Skin epidermis (tissue), 12 donors: ENCODE results near the gene ANKRD44.
"Not testable (repeated sequence)": the region's sequence is repeated elsewhere in the genome, so short reads cannot be mapped to it uniquely, and the experiment has no call there.

Experiments
- H3K27ac ChIP-seq, 21 experiments: fragments of 200-600 bp; sonication (generic) in 11 of 21; one replicate each; pipeline ENCODE4 v1.5.0; 2020; ENCODE audit warnings: mild to moderate bottlenecking in 3 of 21, inconsistent platforms in 2 of 21, moderate library complexity in 2 of 21
- H3K4me3 ChIP-seq, 7 experiments: fragments of 200-600 bp; sonication (generic) in 2 of 7; one replicate each; pipeline ENCODE4 v1.5.0; 2020; ENCODE audit warnings: inconsistent platforms in 2 of 7, mild to moderate bottlenecking in 2 of 7, moderate library complexity in 1 of 7

The ANKRD44 gene

GRCh38 chr2:197078535-197078934 lies 232.0 kb downstream of the ANKRD44 start:
- Histone ChIP-seq H3K4me3 (no peak overlapping the region), H3K27ac (no peak overlapping the region)

GRCh38 chr2:197077336-197077735 lies 233.2 kb downstream of the ANKRD44 start:
- Histone ChIP-seq H3K4me3 (no peak overlapping the region), H3K27ac (no peak overlapping the region)

DNA sequence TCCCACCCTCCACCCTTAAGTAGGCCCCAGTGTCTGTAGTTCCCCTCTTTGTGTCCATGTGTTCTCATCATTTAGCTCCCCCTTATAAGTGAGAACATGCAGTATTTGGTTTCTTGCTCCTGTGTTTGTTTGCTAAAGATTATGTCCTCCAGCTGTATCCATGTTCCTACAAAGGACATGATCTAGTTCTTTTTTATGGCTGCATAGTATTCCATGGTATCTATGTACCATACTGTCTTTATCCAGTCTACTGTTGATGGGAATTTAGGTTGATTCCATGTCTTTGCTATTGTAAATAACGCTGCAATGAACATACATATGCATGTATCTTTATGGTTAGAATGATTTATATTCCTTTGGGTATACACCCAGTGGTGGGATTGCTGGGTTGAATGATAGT lies 233.9 kb downstream of the ANKRD44 start:
- Histone ChIP-seq H3K4me3 (no peak overlapping the region), H3K27ac (no peak overlapping the region)

DNA sequence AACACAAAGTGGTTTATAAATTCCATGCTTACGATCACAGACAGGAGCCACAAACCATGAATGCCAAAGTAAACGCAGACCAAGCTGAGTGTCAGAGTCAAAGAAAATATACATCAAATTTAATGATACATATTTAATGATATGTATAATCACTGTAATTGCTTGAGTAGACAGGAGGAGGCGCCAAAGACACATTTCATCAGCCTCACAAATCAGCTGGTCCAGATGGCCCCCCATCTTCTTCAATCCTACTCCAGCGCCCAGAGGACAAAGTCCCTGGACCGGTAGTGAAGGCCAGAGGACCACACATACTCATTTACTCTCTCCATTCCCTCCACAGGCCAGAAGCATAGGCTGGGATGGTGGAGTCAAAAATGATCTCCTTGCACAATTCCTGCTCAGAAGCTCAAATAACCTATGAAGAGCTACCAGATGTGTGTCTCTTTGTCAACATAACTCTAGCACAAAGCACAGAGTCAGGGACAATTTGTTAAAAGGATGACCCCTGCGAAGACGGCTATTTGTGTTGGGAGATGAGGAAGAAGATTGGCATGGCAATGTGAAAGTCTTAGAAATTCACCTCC lies 234.7 kb downstream of the ANKRD44 start:
- H3K27ac ChIP-seq: no peak overlapping the region

GRCh38 chr2:197075281-197075680 lies 235.3 kb downstream of the ANKRD44 start:
- H3K4me3 ChIP-seq: no peak overlapping the region
- peak overlapping the region in 1 of 21 experiments; percentile 12 for H3K27ac ChIP-seq

More for the DNA sequence above, 234.7 kb downstream of the ANKRD44 start:
- no peak overlapping the region for H3K4me3 ChIP-seq

DNA sequence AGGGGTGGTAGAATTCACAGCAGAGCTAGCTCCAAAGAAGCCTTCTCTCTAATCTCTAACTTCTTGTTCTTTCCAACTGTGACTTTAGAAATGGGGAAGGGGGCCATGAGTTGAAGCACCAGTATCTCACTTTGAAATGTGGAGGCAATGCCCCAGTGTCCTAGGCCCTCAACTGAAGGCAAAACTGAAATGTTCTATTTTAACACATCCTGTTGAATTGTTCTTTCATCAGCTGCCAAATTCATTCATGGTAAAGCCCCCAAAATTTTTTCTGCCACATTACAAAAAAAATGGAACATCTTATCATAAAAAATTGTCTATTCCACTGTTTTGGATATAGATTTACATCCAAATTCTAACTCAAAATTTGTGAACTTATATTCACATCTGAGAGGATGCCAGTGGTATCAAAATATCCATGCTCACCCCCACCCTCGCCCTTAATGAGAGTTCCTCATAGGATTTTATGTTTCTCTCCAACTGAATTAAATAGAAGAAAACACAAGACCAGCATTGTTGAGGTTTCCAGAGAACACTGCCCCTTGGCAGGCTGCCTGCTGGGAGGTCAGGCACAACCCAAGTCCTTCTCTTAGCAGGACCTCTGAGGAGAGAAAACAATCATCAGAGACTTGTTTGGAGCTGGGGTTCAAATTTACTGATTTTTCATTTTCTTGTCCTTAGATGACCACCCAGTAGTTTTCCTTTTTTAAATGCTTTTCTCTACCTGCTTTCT lies 236.7 kb downstream of the ANKRD44 start:
- Histone ChIP-seq H3K27ac (peak overlapping the region in 1 of 21 experiments; percentile 29), H3K4me3 (no peak overlapping the region)

DNA sequence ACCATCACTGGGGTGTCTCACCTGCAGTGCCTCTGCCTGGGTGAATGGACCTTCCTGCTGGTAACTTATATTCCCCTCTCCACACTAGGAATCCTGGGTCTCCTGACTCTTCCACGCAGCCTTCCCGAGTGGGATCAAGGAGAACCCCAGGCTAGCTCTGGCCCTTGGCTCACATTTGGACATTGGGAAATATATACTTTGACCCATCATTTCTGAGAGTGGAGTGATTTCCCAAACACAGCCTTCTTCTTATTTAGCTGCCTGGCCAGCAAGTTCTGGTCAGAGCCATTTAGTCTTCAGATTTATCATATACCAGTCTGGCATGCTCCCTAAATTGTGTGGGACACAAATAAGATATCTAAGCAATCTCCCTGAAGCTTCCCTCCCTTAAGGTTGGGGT lies 237.3 kb downstream of the ANKRD44 start:
- Histone ChIP-seq H3K4me3 (no peak overlapping the region), H3K27ac (peak overlapping the region in 2 of 21 experiments; percentile 28 to 29)

GRCh38 chr2:197072533-197072932 lies 238.0 kb downstream of the ANKRD44 start:
- Histone ChIP-seq H3K27ac (no peak overlapping the region), H3K4me3 (no peak overlapping the region)

DNA sequence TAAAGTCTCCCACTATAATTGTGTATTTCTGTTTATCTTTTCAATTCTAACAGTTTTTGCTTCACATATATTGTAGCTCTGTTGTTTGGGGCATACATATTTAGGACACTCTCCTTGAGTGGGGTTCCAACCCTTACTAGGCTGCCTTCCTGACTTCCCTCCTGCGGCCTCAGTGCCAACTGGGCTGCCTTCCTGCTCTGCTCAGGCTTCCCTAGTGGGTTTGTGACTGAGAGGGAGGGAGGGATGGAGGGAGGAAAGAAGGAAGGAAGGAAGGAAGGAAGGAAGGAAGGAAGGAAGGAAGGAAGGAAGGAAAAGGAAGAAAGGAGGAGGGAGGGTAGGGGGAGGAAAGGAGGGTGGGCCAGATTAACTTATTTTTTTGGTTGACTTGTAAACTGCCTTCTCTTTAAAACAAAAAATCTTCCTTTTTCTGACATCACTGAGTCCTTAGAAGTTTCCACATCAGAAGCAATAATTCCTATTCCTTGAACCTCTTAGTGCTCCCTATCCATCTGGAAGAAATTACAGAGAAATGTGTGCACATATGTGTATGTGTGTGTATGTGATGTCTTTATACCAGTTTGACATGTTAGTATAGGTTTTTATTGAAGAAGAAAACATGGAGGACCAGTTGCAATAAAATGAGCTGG lies 238.7 kb downstream of the ANKRD44 start:
- Histone ChIP-seq H3K4me3 (no peak overlapping the region), H3K27ac (peak overlapping the region in 5 of 21 experiments; percentile 19 to 58 (median 44))

- Histone ChIP-seq H3K27ac (peak overlapping the region in 4 of 21 experiments; percentile 27 to 58 (median 46)), H3K4me3 (no peak overlapping the region)
Measured at GRCh38 chr2:197071213-197071612, 239.4 kb downstream of the ANKRD44 start.

GRCh38 chr2:197069958-197070357 lies 240.6 kb downstream of the ANKRD44 start:
- Histone ChIP-seq H3K4me3 (no peak overlapping the region), H3K27ac (no peak overlapping the region)

DNA sequence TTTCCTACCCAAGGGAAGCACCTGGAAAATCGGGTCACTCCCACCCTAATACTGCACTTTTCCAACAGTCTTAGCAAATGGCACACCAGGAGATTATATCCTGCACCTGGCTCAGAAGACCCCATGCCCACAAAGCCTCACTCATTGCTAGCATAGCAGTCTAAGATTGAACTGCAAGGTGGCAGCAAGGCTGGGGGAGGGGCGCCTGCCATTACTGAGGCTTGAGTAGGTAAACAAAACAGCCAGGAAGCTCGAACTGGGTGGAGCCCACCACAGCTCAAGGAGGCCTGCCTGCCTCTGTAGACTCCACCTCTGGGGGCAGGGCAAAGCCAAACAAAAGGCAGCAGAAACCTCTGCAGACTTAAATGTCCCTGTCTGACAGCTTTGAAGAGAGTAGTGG lies 248.0 kb downstream of the ANKRD44 start:
- H3K27ac ChIP-seq, H3K4me3 ChIP-seq: not testable (repeated sequence)

DNA sequence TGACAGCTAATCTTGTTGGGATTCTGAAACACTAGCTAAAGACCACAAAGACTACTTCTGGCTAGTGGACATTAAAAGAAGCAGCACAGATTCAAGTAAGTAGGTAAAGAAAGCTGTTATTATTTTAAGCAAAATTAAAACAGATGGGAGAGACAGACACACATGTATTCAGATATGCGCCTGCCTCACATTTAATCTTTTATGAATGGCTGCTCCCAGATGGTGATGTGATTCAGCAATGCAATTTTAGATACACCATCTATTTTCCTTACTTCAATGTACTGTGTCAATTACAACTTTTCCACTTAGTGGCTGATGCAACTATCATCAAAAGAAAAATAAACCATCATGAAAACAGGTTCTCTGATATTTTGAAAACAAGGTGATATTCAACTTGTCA lies 251.1 kb downstream of the ANKRD44 start:
- no peak overlapping the region for H3K4me3 ChIP-seq

DNA sequence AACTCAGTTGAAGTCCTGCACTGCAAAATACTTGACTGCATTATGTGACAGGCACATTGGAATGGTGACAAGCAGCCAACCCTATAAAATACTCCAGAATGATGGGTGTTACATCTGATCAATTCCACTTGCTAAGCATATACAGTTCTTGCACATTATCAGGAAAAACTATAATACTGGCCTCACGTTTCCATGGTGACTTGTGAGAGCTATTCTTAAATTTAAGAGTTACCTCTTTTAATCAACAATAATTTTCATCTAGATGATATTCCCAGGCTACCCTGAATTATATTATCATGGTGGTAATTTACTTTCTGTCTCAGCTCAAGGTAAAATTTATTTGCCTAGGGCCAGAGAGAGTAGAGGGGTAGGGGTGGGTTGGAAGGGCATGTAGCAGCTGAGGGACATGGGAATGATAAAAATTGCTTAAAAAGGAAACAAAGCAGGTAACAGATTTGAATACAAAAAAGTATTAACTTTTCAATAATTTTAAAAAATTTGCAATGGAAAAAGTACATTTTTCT lies 251.7 kb downstream of the ANKRD44 start:
- Histone ChIP-seq H3K4me3 (no peak overlapping the region), H3K27ac (no peak overlapping the region)

More for the DNA sequence above, 251.1 kb downstream of the ANKRD44 start:
- no peak overlapping the region for H3K27ac ChIP-seq

- Histone ChIP-seq H3K27ac (no peak overlapping the region), H3K4me3 (no peak overlapping the region)
Measured at GRCh38 chr2:197057959-197058358, 252.6 kb downstream of the ANKRD44 start.

DNA sequence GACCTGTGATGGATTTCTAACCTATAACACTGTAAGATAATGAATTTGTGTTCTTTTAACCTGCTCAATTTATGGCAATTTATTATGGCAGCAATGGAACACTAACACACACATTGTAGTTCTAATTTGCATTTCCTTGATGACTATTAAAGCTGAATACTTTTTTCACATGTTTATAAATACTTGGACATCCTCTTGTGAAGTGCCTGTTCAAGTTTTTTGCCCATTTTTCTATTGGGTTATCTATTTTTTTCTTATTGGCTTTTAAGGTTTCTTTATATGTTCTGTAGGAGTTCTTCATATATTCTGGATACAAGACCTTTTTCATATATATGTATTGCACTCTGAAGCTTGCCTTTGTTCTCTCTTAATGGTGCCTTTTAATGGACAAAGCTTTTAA lies 255.5 kb downstream of the ANKRD44 start:
- no peak overlapping the region for H3K4me3 ChIP-seq
- no peak overlapping the region for H3K27ac ChIP-seq

DNA sequence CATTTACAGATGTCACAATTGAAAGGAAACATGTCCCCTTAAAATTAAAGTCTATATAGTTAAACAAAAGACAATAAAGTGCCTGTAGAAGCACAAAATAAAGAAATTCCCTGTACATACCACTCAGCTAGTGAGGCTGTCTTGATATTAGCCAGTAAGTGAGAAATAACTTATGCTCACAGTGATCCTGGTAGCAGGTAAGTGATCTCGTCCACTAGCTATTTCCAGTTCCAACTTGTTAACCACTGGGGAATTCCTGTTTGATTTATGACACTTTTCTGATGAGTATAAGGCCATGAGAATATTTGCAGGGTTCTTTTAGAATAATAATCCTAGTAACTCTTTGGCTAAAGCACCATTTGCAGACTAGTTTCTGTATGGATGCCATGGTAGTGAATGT lies 256.1 kb downstream of the ANKRD44 start:
- Histone ChIP-seq H3K4me3 (no peak overlapping the region), H3K27ac (no peak overlapping the region)

GRCh38 chr2:197052356-197052755 lies 258.2 kb downstream of the ANKRD44 start:
- Histone ChIP-seq H3K4me3 (no peak overlapping the region), H3K27ac (no peak overlapping the region)

- Histone ChIP-seq H3K27ac (no peak overlapping the region), H3K4me3 (no peak overlapping the region)
Measured at GRCh38 chr2:197045115-197045514, 265.5 kb downstream of the ANKRD44 start.

DNA sequence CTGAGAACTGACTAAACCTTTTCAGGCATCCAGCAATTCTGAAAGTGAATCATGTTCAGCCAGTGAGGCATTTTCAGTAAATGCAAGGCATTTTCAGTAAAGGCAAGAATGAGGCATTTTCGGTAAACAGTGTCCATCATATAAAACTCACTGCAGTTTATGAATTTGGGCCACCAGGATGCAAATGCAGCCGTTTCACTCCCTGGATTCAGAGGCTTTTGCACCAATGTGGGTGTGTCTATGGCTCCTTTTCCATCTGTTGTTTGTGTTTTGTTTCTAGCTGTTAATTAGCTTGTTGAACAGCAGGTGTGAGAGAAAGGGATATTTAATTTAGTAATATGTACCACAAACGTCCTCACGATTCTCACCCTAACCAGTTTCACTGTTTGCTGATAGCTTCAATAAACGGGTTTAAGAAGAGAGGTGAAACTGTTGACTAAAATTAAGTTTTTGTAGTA lies 267.8 kb downstream of the ANKRD44 start:
- no peak overlapping the region for H3K27ac ChIP-seq
- H3K4me3 ChIP-seq: no peak overlapping the region
